Measurements from ENCODE around the gene CENPX. TPM values are rescaled to one million over a fixed set of nuclear protein-coding genes. Genes with fewer than 3 reads are reported as not detected.

Gene CENPX
- total and polyA plus RNA-seq, 2 of the 13 experiments (the other 11 are each of a cell fraction or from before 2014, with no cell fraction given) = 92.7 to 170 TPM

- POLR2A ChIA-PET = interaction anchor here (1.4 kb wide), 1 partner anchor 28 kb away, joined by 4 read pairs; no protein-coding TSS in a partner anchor
- intact Hi-C loops (cut with micrococcal nuclease; ENCODE audit: unreplicated experiment) = no loop called here
- Histone ChIP-seq H2AFZ (ENCODE audit: low read length) (no peak overlapping the region), H4K20me1 (ENCODE audit: insufficient read depth, low read length) (no peaks in the 10 kb centered on the region), H3K27me3 (ENCODE audit: control insufficient read depth in 1 of 2, insufficient read depth in 2 of 2, low read length in 2 of 2) (peaks cover 0 to 5% of the 10 kb centered on the region in 2 experiments; a peak in 2 of 5 replicates), H3K36me3 (replicated peaks in 1 of 2; ENCODE audit: control insufficient read depth in 1 of 2, insufficient read depth in 2 of 2, low read length in 2 of 2) (no peaks in the 10 kb centered on the region), H3K79me2 (ENCODE audit: insufficient read depth, low read length) (no peaks in the 10 kb centered on the region), H3K27ac (ENCODE audit: extremely low read length, insufficient read depth, low read length) (no peak overlapping the region), H3K4me3 (replicated peaks in 1 of 3; ENCODE audit: insufficient read depth in 1 of 3, low read depth in 2 of 3, low read length in 3 of 3) (no peak overlapping the region), H3K9ac (ENCODE audit: insufficient read depth, low read depth, low read length) (no peak overlapping the region), H3K9me3 (ENCODE audit: low read length) (no peaks in the 10 kb centered on the region), H3K4me2 (ENCODE audit: low read depth, low read length) (no peak overlapping the region), H3K4me1 (ENCODE audit: insufficient read depth, low read length) (peaks cover 14% of the 10 kb centered on the region)
- no TSS peak for BruUV-seq (replicated peaks)
- ATAC-seq (no peak), DNase-seq (ENCODE audit: low spot score) (no peak), FAIRE-seq (no peak)
- TF ChIP-seq SNRNP70 (IDR thresholded peaks at IDR 0.05; ENCODE audit: low read depth, low read length) (no peak), SIN3A (IDR thresholded peaks at IDR 0.05; ENCODE audit: borderline replicate concordance, low read depth, low read length) (no peak), FOXA1 (IDR thresholded peaks at IDR 0.05) (no peak), FOXA1 (CRISPR knock-in tag; IDR thresholded peaks at IDR 0.05) (no peak), SMAD3 (CRISPR knock-in tag; IDR thresholded peaks at IDR 0.05) (no peak), RBM22 (optimal IDR thresholded peaks at IDR 0.05; ENCODE audit: low read length) (no peak), SRF (IDR thresholded peaks at IDR 0.05; ENCODE audit: low read depth, low read length) (no peak)
- in situ Hi-C loops (cut with HindIII; ENCODE audit: extremely low pct_ligation_motif_present, low pct_unique_long_range_greater_than_20kb) = no loop called here
- CTCF ChIA-PET (ENCODE audit: low intra/inter-chr PET ratio, low total read pairs) = no interaction called here
Observed at GRCh38 chr17:82070611-82071010, 47.9 kb upstream of the CENPX start.

GRCh38 chr17:82065638-82066303, 43.1 kb upstream of the CENPX start, which contains the start of gene DUS1L:
DUS1L (minus strand) TSS chr17:82065804; CDS start chr17:82065059, 745 bp downstream.
- Histone ChIP-seq H3K9me3 (ENCODE audit: low read length) (no peaks in the 10 kb centered on the region), H3K4me2 (ENCODE audit: low read depth, low read length) (peak within 1 kb of the TSS; percentile 96), H3K79me2 (ENCODE audit: insufficient read depth, low read length) (peaks cover 20% of the 10 kb centered on the region), H4K20me1 (ENCODE audit: insufficient read depth, low read length) (no peaks in the 10 kb centered on the region), H3K27me3 (ENCODE audit: control insufficient read depth in 1 of 2, insufficient read depth in 2 of 2, low read length in 2 of 2) (no peaks in the 10 kb centered on the region), H3K4me1 (ENCODE audit: insufficient read depth, low read length) (peaks cover 28% of the 10 kb centered on the region), H3K27ac (ENCODE audit: extremely low read length, insufficient read depth, low read length) (peak within 1 kb of the TSS; percentile 64), H3K4me3 (replicated peaks in 1 of 3; ENCODE audit: insufficient read depth in 1 of 3, low read depth in 2 of 3, low read length in 3 of 3) (peak within 1 kb of the TSS; percentile 69 to 99 (median 92)), H2AFZ (ENCODE audit: low read length) (peak within 1 kb of the TSS; percentile 0), H3K36me3 (replicated peaks in 1 of 2; ENCODE audit: control insufficient read depth in 1 of 2, insufficient read depth in 2 of 2, low read length in 2 of 2) (peaks cover 14 to 28% of the 10 kb centered on the region in 2 experiments), H3K9ac (ENCODE audit: insufficient read depth, low read depth, low read length) (peak within 1 kb of the TSS; percentile 95)
- 49% methylated on average over 23 of the region's 88 CpGs for WGBS (ENCODE audit: low lambda C conversion rate)
- FAIRE-seq (no peak), DNase-seq (ENCODE audit: low spot score) (no peak), ATAC-seq (peak; percentile 27)
- ChIA-PET POLR2A (interaction anchor here (0.9 to 3.4 kb wide), 10 partner anchors 9 to 338 kb away, joined by 3 to 14 read pairs (median 4); partner anchors contain the start of gene DCXR), CTCF (ENCODE audit: low intra/inter-chr PET ratio, low total read pairs) (no interaction called here)
- in situ Hi-C loops (cut with HindIII; ENCODE audit: extremely low pct_ligation_motif_present, low pct_unique_long_range_greater_than_20kb) (no loop called here), intact Hi-C loops (cut with micrococcal nuclease; ENCODE audit: unreplicated experiment) (no loop called here)
- BruUV-seq (replicated peaks) = TSS peak; percentile 82
- TF ChIP-seq ZNF333 (CRISPR knock-in tag; IDR thresholded peaks at IDR 0.05; ENCODE audit: borderline replicate concordance) (no peak), PRPF4 (IDR thresholded peaks at IDR 0.05; ENCODE audit: low read depth, low read length, poor library complexity, severe bottlenecking) (peak; percentile 96), NR1H2 (CRISPR knock-in tag; IDR thresholded peaks at IDR 0.05; ENCODE audit: borderline replicate concordance, low read depth) (peak; percentile 89; the same call in 1 of the 2 replicates), ZNF207 (IDR thresholded peaks at IDR 0.05; ENCODE audit: borderline replicate concordance) (no peak), ZNF615 (CRISPR knock-in tag; IDR thresholded peaks at IDR 0.05; ENCODE audit: borderline replicate concordance) (0 out of 2 replicates have a peak, but pooled peaks have one; percentile 37), PTBP1 (IDR thresholded peaks at IDR 0.05; ENCODE audit: low read depth, low read length, poor library complexity, severe bottlenecking) (peak; percentile 83), HOMEZ (CRISPR knock-in tag; IDR thresholded peaks at IDR 0.05; ENCODE audit: low read depth) (peak; percentile 64; the same call in 1 of the 2 replicates), ZFP62 (CRISPR knock-in tag; IDR thresholded peaks at IDR 0.05) (peak; percentile 69; the same call in 1 of the 2 replicates), BCL6 (CRISPR knock-in tag; IDR thresholded peaks at IDR 0.05) (peak; percentile 75), ZNF629 (CRISPR knock-in tag; conservative IDR thresholded peaks at IDR 0.05) (peak; percentile 33; the same call in 1 of the 2 replicates), MTF1 (CRISPR knock-in tag; IDR thresholded peaks at IDR 0.05) (no peak), ZFP36 (IDR thresholded peaks at IDR 0.05; ENCODE audit: borderline replicate concordance, low read depth, low read length, partially characterized antibody) (no peak)

All from HepG2 (cell line).